ENCODE data around the gene OR6M1. TPM values are rescaled to one million over a fixed set of nuclear protein-coding genes. Genes with fewer than 3 reads are reported as not detected.

OR6M1 gene
- total RNA-seq, 3 donors from 2014 or later (not counting 1 experiment from before 2014, with no cell fraction given), result not detected

- H3K4me3 Mint-ChIP-seq, result no peak overlapping the region
- no peaks in the 10 kb centered on the region for H3K36me3 ChIP-seq (ENCODE audit: control insufficient read depth, insufficient read depth, low read length)
- no peak overlapping the region for H3K27ac Mint-ChIP-seq
- no peaks in the 10 kb centered on the region for H3K9me3 ChIP-seq (ENCODE audit: control insufficient read depth, insufficient read depth, low read length)
- no peaks in the 10 kb centered on the region for H3K4me1 ChIP-seq (ENCODE audit: control insufficient read depth, insufficient read depth, low read length)
- WGBS (ENCODE audit: insufficient coverage), result 72% methylated on average over 2 of the region's 4 CpGs
- ATAC-seq, result no peak
- H3K4me1 Mint-ChIP-seq, result no peaks in the 10 kb centered on the region
- intact Hi-C loops (cut with micrococcal nuclease), result no loop called here
- TF ChIP-seq CTCF (IDR thresholded peaks at IDR 0.05), result no peak
- no peak overlapping the region for H3K27ac ChIP-seq (ENCODE audit: low read length)
- no peaks in the 10 kb centered on the region for H3K36me3 Mint-ChIP-seq
- H3K27me3 Mint-ChIP-seq (ENCODE audit: low read depth in 2 of 2), result peaks cover 8 to 26% of the 10 kb centered on the region in 2 donors
- H3K9me3 Mint-ChIP-seq, result peaks cover 0 to 2% of the 10 kb centered on the region in 2 donors
- no peak for DNase-seq
- peaks cover 3% of the 10 kb centered on the region for H3K27me3 ChIP-seq (ENCODE audit: control insufficient read depth, insufficient read depth, low read length)
- H3K4me3 ChIP-seq (ENCODE audit: low read length), result no peak overlapping the region
Measured at GRCh38 chr11:123775715-123776549, 30.2 kb downstream of the OR6M1 start.

DNA sequence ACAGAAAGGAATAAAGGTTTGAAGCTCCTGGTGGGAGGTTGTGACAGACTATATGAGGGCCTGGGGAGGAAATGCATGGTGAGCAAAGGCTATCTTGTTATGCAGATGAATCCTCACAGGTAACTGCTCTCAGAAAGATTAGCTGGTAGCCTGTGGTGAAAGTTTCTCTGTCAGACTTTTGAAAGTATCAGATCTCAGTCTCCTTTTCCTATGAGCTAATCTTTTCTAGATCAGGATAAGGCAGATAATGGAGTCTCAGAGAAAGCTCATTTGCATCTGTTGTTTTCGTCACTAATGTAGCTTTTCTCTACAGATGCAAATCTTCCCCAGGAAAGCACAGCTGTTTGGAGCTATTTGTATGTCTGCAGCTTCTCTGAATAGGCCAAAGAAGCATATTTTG, 30.9 kb downstream of the OR6M1 start:
- Mint-ChIP-seq H3K27ac (no peak overlapping the region), H3K4me3 (no peak overlapping the region), H3K4me1 (no peaks in the 10 kb centered on the region), H3K9me3 (peaks cover 0 to 2% of the 10 kb centered on the region in 2 donors), H3K27me3 (ENCODE audit: low read depth in 2 of 2) (peaks cover 8 to 26% of the 10 kb centered on the region in 2 donors), H3K36me3 (no peaks in the 10 kb centered on the region)
- no peak overlapping the region for H3K4me3 ChIP-seq (ENCODE audit: low read length)
- no peak for TF ChIP-seq CTCF (IDR thresholded peaks at IDR 0.05)
- intact Hi-C loops (cut with micrococcal nuclease), result no loop called here
- 86% methylated on average over 1 of the region's 1 CpG for WGBS (ENCODE audit: insufficient coverage)
- no peak for DNase-seq
- no peaks in the 10 kb centered on the region for H3K36me3 ChIP-seq (ENCODE audit: control insufficient read depth, insufficient read depth, low read length)
- no peak for ATAC-seq
- H3K27me3 ChIP-seq (ENCODE audit: control insufficient read depth, insufficient read depth, low read length), result peaks cover 3% of the 10 kb centered on the region
- no peaks in the 10 kb centered on the region for H3K9me3 ChIP-seq (ENCODE audit: control insufficient read depth, insufficient read depth, low read length)
- H3K27ac ChIP-seq (ENCODE audit: low read length), result no peak overlapping the region
- no peaks in the 10 kb centered on the region for H3K4me1 ChIP-seq (ENCODE audit: control insufficient read depth, insufficient read depth, low read length)

DNA sequence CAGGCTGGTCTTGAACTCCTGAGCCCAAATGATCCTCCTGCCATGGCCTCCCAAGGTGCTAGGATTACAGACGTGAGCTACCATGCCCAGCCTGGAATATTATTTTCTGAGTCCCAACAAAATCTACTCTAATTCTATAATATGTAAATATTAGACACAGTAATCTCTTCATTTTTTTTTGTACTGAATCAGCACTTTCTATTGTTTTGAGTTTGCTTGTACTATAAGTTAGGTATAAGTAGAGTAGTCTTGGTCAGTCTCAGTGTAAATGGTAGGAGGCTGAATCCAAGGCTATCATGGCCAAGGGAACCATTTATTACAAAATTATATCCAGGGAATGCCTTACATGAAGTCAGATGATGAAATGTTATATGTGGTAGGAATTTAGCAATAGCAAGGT, 32.2 kb downstream of the OR6M1 start:
- intact Hi-C loops (cut with micrococcal nuclease), result no loop called here
- Mint-ChIP-seq H3K4me3 (no peak overlapping the region), H3K4me1 (no peaks in the 10 kb centered on the region), H3K9me3 (no peaks in the 10 kb centered on the region), H3K36me3 (no peaks in the 10 kb centered on the region), H3K27ac (no peak overlapping the region), H3K27me3 (ENCODE audit: low read depth in 2 of 2) (peaks cover 5 to 22% of the 10 kb centered on the region in 2 donors)
- 88% methylated on average over 1 of the region's 1 CpG for WGBS (ENCODE audit: insufficient coverage)
- no peak for ATAC-seq
- DNase-seq, result no peak
- no peak for TF ChIP-seq CTCF (IDR thresholded peaks at IDR 0.05)
- H3K9me3 ChIP-seq (ENCODE audit: control insufficient read depth, insufficient read depth, low read length), result no peaks in the 10 kb centered on the region
- no peaks in the 10 kb centered on the region for H3K4me1 ChIP-seq (ENCODE audit: control insufficient read depth, insufficient read depth, low read length)
- no peak overlapping the region for H3K27ac ChIP-seq (ENCODE audit: low read length)
- H3K36me3 ChIP-seq (ENCODE audit: control insufficient read depth, insufficient read depth, low read length), result no peaks in the 10 kb centered on the region
- H3K4me3 ChIP-seq (ENCODE audit: low read length), result no peak overlapping the region
- H3K27me3 ChIP-seq (ENCODE audit: control insufficient read depth, insufficient read depth, low read length), result peaks cover 3% of the 10 kb centered on the region
